Measurements from ENCODE around the gene ALDH1L1. TPM values are rescaled to one million over a fixed set of nuclear protein-coding genes. Genes with fewer than 3 reads are reported as not detected.

ALDH1L1 gene
- total and polyA plus RNA-seq, 2 experiments from 2014 or later = 1.0 to 1.3 TPM

DNA sequence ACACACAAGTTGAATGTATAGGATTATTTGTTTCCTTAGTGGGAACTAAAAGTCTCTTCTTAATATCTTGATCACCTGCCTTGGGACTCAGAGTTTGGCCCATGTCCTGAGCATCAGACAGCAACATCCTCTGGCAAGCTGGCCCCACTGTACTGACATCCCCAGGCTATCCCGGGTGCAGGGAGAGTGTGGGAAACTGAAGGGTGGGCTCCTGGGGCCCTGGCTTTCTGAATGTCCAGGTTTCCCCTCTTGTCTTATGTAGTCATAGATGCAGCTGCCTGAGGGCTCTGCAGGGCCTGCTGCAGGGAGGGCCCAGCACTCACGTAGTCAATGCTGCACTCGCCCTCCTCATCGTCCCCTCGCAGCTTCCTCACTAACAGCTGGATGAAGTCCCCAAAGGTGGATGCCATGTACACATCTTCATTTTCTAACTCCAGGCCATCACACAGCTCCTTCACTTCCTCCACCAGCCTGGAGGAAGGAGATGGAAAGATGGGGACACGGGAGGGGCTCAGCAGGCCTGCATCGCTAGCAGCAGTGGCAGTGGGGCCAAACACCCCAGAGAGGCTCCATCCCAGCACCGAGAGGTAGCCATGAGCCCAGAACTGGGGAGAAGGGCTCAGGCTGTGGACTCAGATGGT, 42.8 kb downstream of the ALDH1L1 start (continued):
- TF ChIP-seq ZNF331 (CRISPR knock-in tag; IDR thresholded peaks at IDR 0.05; ENCODE audit: low read depth) (no peak), CREB1 (CRISPR knock-in tag; IDR thresholded peaks at IDR 0.05; ENCODE audit: low read depth) (no peak)
- TF ChIP-seq, protein P1, sequence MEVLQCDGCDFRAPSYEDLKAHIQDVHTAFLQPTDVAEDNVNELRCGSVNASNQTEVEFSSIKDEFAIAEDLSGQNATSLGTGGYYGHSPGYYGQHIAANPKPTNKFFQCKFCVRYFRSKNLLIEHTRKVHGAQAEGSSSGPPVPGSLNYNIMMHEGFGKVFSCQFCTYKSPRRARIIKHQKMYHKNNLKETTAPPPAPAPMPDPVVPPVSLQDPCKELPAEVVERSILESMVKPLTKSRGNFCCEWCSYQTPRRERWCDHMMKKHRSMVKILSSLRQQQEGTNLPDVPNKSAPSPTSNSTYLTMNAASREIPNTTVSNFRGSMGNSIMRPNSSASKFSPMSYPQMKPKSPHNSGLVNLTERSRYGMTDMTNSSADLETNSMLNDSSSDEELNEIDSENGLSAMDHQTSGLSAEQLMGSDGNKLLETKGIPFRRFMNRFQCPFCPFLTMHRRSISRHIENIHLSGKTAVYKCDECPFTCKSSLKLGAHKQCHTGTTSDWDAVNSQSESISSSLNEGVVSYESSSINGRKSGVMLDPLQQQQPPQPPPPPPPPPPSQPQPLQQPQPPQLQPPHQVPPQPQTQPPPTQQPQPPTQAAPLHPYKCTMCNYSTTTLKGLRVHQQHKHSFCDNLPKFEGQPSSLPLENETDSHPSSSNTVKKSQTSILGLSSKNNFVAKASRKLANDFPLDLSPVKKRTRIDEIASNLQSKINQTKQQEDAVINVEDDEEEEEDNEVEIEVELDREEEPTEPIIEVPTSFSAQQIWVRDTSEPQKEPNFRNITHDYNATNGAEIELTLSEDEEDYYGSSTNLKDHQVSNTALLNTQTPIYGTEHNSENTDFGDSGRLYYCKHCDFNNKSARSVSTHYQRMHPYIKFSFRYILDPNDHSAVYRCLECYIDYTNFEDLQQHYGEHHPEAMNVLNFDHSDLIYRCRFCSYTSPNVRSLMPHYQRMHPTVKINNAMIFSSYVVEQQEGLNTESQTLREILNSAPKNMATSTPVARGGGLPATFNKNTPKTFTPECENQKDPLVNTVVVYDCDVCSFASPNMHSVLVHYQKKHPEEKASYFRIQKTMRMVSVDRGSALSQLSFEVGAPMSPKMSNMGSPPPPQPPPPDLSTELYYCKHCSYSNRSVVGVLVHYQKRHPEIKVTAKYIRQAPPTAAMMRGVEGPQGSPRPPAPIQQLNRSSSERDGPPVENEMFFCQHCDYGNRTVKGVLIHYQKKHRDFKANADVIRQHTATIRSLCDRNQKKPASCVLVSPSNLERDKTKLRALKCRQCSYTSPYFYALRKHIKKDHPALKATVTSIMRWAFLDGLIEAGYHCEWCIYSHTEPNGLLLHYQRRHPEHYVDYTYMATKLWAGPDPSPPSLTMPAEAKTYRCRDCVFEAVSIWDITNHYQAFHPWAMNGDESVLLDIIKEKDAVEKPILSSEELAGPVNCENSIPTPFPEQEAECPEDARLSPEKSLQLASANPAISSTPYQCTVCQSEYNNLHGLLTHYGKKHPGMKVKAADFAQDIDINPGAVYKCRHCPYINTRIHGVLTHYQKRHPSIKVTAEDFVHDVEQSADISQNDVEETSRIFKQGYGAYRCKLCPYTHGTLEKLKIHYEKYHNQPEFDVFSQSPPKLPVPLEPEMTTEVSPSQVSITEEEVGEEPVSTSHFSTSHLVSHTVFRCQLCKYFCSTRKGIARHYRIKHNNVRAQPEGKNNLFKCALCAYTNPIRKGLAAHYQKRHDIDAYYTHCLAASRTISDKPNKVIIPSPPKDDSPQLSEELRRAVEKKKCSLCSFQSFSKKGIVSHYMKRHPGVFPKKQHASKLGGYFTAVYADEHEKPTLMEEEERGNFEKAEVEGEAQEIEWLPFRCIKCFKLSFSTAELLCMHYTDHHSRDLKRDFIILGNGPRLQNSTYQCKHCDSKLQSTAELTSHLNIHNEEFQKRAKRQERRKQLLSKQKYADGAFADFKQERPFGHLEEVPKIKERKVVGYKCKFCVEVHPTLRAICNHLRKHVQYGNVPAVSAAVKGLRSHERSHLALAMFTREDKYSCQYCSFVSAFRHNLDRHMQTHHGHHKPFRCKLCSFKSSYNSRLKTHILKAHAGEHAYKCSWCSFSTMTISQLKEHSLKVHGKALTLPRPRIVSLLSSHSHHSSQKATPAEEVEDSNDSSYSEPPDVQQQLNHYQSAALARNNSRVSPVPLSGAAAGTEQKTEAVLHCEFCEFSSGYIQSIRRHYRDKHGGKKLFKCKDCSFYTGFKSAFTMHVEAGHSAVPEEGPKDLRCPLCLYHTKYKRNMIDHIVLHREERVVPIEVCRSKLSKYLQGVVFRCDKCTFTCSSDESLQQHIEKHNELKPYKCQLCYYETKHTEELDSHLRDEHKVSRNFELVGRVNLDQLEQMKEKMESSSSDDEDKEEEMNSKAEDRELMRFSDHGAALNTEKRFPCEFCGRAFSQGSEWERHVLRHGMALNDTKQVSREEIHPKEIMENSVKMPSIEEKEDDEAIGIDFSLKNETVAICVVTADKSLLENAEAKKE (CRISPR knock-in tag; IDR thresholded peaks at IDR 0.05) = no peak

DNA sequence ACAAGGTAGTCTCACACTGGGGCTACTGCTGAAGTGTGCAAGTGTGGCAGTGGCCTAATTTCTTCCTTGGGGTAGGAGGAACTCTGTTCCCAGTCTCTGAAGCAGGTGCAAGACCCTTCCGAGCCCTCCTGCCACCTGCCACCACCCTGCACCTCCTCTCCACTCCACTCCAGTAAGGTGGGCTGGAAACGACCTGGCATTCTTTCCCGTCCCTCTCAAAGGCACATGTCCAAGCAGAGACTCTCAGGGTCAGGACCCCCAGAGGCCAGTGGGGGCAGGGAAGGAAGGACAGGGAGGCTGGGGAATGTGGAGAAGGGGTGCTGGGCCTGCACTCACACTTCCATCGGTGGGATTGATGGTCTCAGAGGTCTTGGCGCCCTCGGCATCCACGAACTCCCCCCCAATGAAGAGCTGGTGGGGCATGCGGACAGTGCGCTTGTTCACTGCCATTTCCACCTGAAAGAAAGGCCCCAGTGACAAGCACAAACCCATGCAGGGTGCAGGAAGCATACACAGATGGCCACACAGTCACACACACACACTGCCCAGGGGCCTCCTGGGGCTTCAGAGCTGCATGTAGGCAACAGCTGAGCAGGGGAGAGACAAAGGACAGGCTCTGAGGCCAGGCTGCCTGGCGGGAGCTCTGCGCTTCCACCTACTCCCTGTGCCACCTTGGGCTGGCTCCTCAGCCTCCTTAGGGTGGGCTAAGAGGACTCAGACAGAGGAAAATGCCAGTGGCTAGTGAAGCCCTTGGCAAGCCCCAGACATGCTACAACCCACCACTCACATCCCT, 43.8 kb downstream of the ALDH1L1 start:
- no peaks in the 10 kb centered on the region for H3K9me3 Mint-ChIP-seq
- H2AFZ ChIP-seq = no peak overlapping the region
- no peaks in the 10 kb centered on the region for H3K36me3 ChIP-seq (ENCODE audit: insufficient read depth)
- no peak overlapping the region for H3K4me3 ChIP-seq
- H3K4me1 ChIP-seq (ENCODE audit: insufficient read depth) = no peaks in the 10 kb centered on the region
- H3K9me2 ChIP-seq (ENCODE audit: insufficient read depth) = no peaks in the 10 kb centered on the region
- no peaks in the 10 kb centered on the region for H4K20me1 ChIP-seq (replicated peaks; ENCODE audit: insufficient read depth)
- H3K79me2 ChIP-seq (replicated peaks; ENCODE audit: insufficient read depth) = no peaks in the 10 kb centered on the region
- no peak overlapping the region for H3K27ac Mint-ChIP-seq
- no peak overlapping the region for H3K4me2 ChIP-seq
- no peak for ATAC-seq
- no peaks in the 10 kb centered on the region for H3K27me3 ChIP-seq (ENCODE audit: insufficient read depth)
- H3K4me1 Mint-ChIP-seq = peaks cover 19% of the 10 kb centered on the region
- no peaks in the 10 kb centered on the region for H3K36me3 Mint-ChIP-seq (ENCODE audit: low read depth)
- H3K27ac ChIP-seq (ENCODE audit: low read depth) = no peak overlapping the region
- no peak for DNase-seq (ENCODE audit: low spot score)
- no peak overlapping the region for H3K4me3 Mint-ChIP-seq
- H3F3A ChIP-seq (replicated peaks; ENCODE audit: low read depth) = no peaks in the 10 kb centered on the region
- peaks cover 19% of the 10 kb centered on the region for H3K27me3 Mint-ChIP-seq (ENCODE audit: insufficient read depth, low read depth, poor library complexity)
- TF ChIP-seq ZNF331 (CRISPR knock-in tag; IDR thresholded peaks at IDR 0.05; ENCODE audit: low read depth) (no peak), EZH2phosphoT487 (IDR thresholded peaks at IDR 0.05; ENCODE audit: unreplicated experiment) (no peak), ZNF114 (CRISPR knock-in tag; IDR thresholded peaks at IDR 0.05) (no peak), NANOG (IDR thresholded peaks at IDR 0.05; ENCODE audit: borderline replicate concordance) (no peak), CREB1 (CRISPR knock-in tag; IDR thresholded peaks at IDR 0.05; ENCODE audit: low read depth) (no peak), POLR2AphosphoS5 (IDR thresholded peaks at IDR 0.05; ENCODE audit: low read depth) (no peak)
- TF ChIP-seq, protein P2, sequence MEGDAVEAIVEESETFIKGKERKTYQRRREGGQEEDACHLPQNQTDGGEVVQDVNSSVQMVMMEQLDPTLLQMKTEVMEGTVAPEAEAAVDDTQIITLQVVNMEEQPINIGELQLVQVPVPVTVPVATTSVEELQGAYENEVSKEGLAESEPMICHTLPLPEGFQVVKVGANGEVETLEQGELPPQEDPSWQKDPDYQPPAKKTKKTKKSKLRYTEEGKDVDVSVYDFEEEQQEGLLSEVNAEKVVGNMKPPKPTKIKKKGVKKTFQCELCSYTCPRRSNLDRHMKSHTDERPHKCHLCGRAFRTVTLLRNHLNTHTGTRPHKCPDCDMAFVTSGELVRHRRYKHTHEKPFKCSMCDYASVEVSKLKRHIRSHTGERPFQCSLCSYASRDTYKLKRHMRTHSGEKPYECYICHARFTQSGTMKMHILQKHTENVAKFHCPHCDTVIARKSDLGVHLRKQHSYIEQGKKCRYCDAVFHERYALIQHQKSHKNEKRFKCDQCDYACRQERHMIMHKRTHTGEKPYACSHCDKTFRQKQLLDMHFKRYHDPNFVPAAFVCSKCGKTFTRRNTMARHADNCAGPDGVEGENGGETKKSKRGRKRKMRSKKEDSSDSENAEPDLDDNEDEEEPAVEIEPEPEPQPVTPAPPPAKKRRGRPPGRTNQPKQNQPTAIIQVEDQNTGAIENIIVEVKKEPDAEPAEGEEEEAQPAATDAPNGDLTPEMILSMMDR (conservative IDR thresholded peaks at IDR 0.05; ENCODE audit: low read depth in 2 of 2) = no peak
